PC-9 (cell line): ENCODE measurements around the gene DSCAML1.

Source experiments
- CTCF ChIP-seq: fragments of 200-600 bp; sonication (generic); conservative IDR thresholded peaks from 2 replicates; pipeline ENCODE4 v1.6.1; 2017; ENCODE audit warnings: mixed run types, antibody characterized with exemption, mild to moderate bottlenecking, moderate library complexity
- EZH2 ChIP-seq: fragments of 200-600 bp; sonication (generic); IDR thresholded peaks from 2 replicates; pipeline ENCODE4 v1.8.0; 2017; ENCODE audit warnings: antibody characterized with exemption, low read depth

GRCh38 chr11:117744471-117745150 is 52.4 kb downstream of the DSCAML1 start:
- TF ChIP-seq CTCF = no peak
- TF ChIP-seq EZH2 = no peak
